ENCODE results near the gene CCDC107. TPM values are rescaled to one million over a fixed set of nuclear protein-coding genes. Genes with fewer than 3 reads are reported as not detected.
"Not testable (repeated sequence)": the region's sequence is repeated elsewhere in the genome, so short reads cannot be mapped to it uniquely, and the experiment has no call there.

Gene CCDC107
- total RNA-seq, 2 experiments from 2014 or later: 30.7 to 30.9 TPM

GRCh38 chr9:35639631-35640030, 18.5 kb upstream of the CCDC107 start:
- no peak for DNase-seq
- Mint-ChIP-seq H3K4me3 (peak overlapping the region; percentile 41), H3K4me1 (peaks cover 61% of the 10 kb centered on the region), H3K36me3 (ENCODE audit: low read depth) (peaks cover 44% of the 10 kb centered on the region), H3K27me3 (no peaks in the 10 kb centered on the region), H3K9me3 (peaks cover 12% of the 10 kb centered on the region), H3K27ac (peak overlapping the region; percentile 87)
- ChIA-PET POLR2A (no interaction called here), CTCF (interaction anchor here (0.7 to 2.6 kb wide), 6 partner anchors 9 to 92 kb away, joined by 3 to 9 read pairs (median 4); partner anchors contain the start of gene TLN1)

DNA sequence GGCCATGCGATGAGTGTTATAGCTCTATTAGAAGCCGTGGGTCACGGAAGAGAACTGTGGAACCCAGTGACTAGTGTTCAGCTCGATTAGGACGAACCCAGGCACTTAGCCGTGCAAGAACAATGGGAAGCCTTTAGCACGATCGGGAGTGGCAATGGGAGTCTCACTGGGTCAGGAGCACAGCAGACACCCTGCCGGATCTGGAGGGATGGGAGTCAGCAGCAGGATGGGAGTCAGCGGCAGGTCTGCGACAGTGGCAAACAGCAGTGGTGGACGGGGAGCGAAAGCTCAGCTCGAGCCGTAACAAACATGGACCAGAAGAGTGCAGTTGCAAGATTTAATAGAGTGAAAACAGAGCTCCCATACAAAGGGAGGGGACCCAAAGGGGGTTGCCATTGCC, 17.7 kb upstream of the CCDC107 start:
- POLR2A ChIA-PET: not testable (repeated sequence)

GRCh38 chr9:35641478-35641877, 16.6 kb upstream of the CCDC107 start:
- DNase-seq, POLR2A ChIA-PET, H3K27me3 Mint-ChIP-seq, H3K4me3 Mint-ChIP-seq, H3K27ac Mint-ChIP-seq, CTCF ChIA-PET: not testable (repeated sequence)
- peaks cover 67% of the 10 kb centered on the region for H3K4me1 Mint-ChIP-seq
- H3K36me3 Mint-ChIP-seq (ENCODE audit: low read depth): peaks cover 50% of the 10 kb centered on the region
- peaks cover 12% of the 10 kb centered on the region for H3K9me3 Mint-ChIP-seq

More for the DNA sequence above, 17.7 kb upstream of the CCDC107 start:
- peaks cover 45% of the 10 kb centered on the region for H3K36me3 Mint-ChIP-seq (ENCODE audit: low read depth)
- peaks cover 66% of the 10 kb centered on the region for H3K4me1 Mint-ChIP-seq
- DNase-seq, H3K4me3 Mint-ChIP-seq, H3K27me3 Mint-ChIP-seq, H3K27ac Mint-ChIP-seq: not testable (repeated sequence)
- CTCF ChIA-PET: interaction anchor here (1.0 to 2.6 kb wide), 5 partner anchors 10 to 91 kb away, joined by 3 to 9 read pairs (median 6); partner anchors contain the start of gene TLN1
- peaks cover 12% of the 10 kb centered on the region for H3K9me3 Mint-ChIP-seq

GRCh38 chr9:35643046-35643445, 15.0 kb upstream of the CCDC107 start:
- Mint-ChIP-seq H3K9me3 (peaks cover 12% of the 10 kb centered on the region), H3K27ac (no peak overlapping the region), H3K27me3 (no peaks in the 10 kb centered on the region), H3K4me3 (no peak overlapping the region), H3K4me1 (peaks cover 71% of the 10 kb centered on the region), H3K36me3 (ENCODE audit: low read depth) (peaks cover 50% of the 10 kb centered on the region)
- CTCF ChIA-PET: interaction anchor here (0.6 to 1.4 kb wide), 3 partner anchors 11 to 32 kb away, joined by 3 to 5 read pairs (median 4); no protein-coding TSS in a partner anchor
- DNase-seq: no peak
- POLR2A ChIA-PET: no interaction called here

- H3K9me3 Mint-ChIP-seq, DNase-seq, H3K27me3 Mint-ChIP-seq: not testable (repeated sequence)
- Mint-ChIP-seq H3K27ac (peak overlapping the region; percentile 94), H3K36me3 (ENCODE audit: low read depth) (peaks cover 58% of the 10 kb centered on the region), H3K4me3 (peak overlapping the region; percentile 92), H3K4me1 (peaks cover 64% of the 10 kb centered on the region)
- CTCF ChIA-PET: interaction anchor here (0.6 to 8.1 kb wide), 17 partner anchors 8 to 1598 kb away, joined by 3 to 92 read pairs (median 10); partner anchors contain the start of genes ARHGEF39, CCDC107, CREB3 and RMRP
- POLR2A ChIA-PET: interaction anchor here (1.8 kb wide), 1 partner anchor 35 kb away, joined by 9 read pairs; no protein-coding TSS in a partner anchor
These were observed 12.4 kb upstream of the CCDC107 start for GRCh38 chr9:35645736-35646135.

DNA sequence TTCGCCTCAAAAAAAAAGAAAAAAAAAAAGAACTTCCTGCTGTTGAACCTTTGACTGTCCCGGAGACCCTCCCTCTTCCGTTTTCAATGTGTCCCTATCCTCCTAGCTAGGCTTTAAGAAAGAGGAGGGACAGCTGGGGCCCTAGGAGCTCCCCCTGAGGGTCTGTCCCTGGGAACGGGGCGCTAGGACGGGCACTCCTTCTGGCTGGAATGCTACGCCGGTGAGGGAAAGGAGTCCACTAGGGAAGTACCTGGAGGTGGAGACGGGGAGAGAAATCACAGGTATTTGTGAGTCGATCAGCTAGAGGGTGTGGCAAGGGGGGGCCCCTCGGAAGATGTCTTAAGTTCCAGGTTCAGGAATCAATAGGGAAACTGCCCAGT, 11.9 kb upstream of the CCDC107 start:
- DNase-seq: no peak
- ChIA-PET CTCF (interaction anchor here (0.6 to 8.1 kb wide), 16 partner anchors 11 to 1598 kb away, joined by 3 to 92 read pairs (median 10); partner anchors contain the start of genes ARHGEF39, CCDC107, CREB3 and RMRP), POLR2A (interaction anchor here (0.9 to 1.8 kb wide), 2 partner anchors 35 to 43 kb away, joined by 3 to 9 read pairs; no protein-coding TSS in a partner anchor)
- Mint-ChIP-seq H3K27ac (peak overlapping the region; percentile 94), H3K4me3 (peak overlapping the region; percentile 92), H3K9me3 (peaks cover 3% of the 10 kb centered on the region), H3K36me3 (ENCODE audit: low read depth) (peaks cover 54% of the 10 kb centered on the region), H3K4me1 (peaks cover 64% of the 10 kb centered on the region), H3K27me3 (no peaks in the 10 kb centered on the region)

GRCh38 chr9:35646533-35647265, 11.4 kb upstream of the CCDC107 start:
- Mint-ChIP-seq H3K4me3 (peak overlapping the region; percentile 92), H3K27me3 (no peaks in the 10 kb centered on the region), H3K4me1 (peaks cover 64% of the 10 kb centered on the region), H3K36me3 (ENCODE audit: low read depth) (peaks cover 48% of the 10 kb centered on the region), H3K27ac (peak overlapping the region; percentile 94), H3K9me3 (no peaks in the 10 kb centered on the region)
- ChIA-PET POLR2A (interaction anchor here (0.9 to 1.8 kb wide), 4 partner anchors 18 to 43 kb away, joined by 3 to 9 read pairs (median 4); partner anchors contain the start of gene ARHGEF39), CTCF (interaction anchor here (0.5 to 8.1 kb wide), 26 partner anchors 8 to 552 kb away, joined by 3 to 92 read pairs (median 6); partner anchors contain the start of genes ARHGEF39, CCDC107, CREB3 and RMRP)
- peak; percentile 94 for DNase-seq

GRCh38 chr9:35649431-35650340, 8.4 kb upstream of the CCDC107 start:
- no peaks in the 10 kb centered on the region for H3K9me3 Mint-ChIP-seq
- ChIA-PET CTCF (interaction anchor here (1.0 to 8.1 kb wide), 10 partner anchors 8 to 82 kb away, joined by 3 to 92 read pairs (median 6); partner anchors contain the start of genes ARHGEF39, CCDC107, CREB3 and RMRP), POLR2A (interaction anchor here (0.6 kb wide), 1 partner anchor 101 kb away, joined by 3 read pairs; no protein-coding TSS in a partner anchor)
- H3K4me3 Mint-ChIP-seq: peak overlapping the region; percentile 92
- H3K4me1 Mint-ChIP-seq: peaks cover 61% of the 10 kb centered on the region
- no peaks in the 10 kb centered on the region for H3K27me3 Mint-ChIP-seq
- H3K27ac Mint-ChIP-seq: peak overlapping the region; percentile 92
- peak; percentile 58 for DNase-seq
- peaks cover 33% of the 10 kb centered on the region for H3K36me3 Mint-ChIP-seq (ENCODE audit: low read depth)

DNA sequence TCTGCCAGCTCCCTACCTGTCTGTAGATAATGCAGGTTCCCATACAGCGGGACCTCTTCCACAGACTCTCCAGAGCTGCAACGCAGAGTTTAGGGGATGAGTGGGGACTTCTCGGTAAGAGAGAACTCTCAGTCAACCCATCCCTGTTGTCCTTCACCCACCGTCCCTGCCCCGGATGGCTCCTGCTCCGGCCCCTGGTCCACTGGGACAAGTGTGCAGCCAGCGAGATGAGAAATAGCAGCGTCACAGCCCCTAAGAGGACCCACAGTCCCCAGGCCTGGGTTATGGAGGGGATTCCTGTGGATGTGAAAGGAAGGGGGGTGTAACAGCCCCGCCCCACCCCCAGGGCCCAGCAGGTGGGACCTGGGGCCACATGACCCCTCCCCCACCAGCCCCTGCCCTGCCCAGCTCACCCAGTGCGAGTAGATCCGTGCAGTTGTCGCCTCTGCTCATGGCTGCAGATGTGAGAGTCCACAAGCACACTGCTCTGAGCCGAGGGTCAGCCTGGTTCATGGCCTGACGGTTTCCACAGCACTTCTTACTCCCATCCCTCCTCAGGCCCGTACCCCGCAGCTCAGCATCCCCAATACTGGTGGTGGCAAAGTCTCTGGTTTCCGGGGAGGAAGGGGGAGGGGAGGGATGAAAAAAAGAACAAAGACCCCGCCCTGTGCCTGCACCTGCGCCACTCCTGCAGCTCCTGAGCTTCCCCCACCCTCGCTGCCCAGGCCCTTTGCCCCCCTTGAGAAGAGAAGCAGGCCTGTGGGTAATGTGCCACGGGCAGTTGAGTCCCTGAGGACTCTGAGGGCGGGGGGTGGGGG, 7.5 kb upstream of the CCDC107 start, which contains the start of gene SIT1:
SIT1 (minus strand) TSS at position 591 of the 818 bp plus-strand sequence; CDS start at position 513, 78 bp downstream.
- peaks cover 57% of the 10 kb centered on the region for H3K4me1 Mint-ChIP-seq

DNA sequence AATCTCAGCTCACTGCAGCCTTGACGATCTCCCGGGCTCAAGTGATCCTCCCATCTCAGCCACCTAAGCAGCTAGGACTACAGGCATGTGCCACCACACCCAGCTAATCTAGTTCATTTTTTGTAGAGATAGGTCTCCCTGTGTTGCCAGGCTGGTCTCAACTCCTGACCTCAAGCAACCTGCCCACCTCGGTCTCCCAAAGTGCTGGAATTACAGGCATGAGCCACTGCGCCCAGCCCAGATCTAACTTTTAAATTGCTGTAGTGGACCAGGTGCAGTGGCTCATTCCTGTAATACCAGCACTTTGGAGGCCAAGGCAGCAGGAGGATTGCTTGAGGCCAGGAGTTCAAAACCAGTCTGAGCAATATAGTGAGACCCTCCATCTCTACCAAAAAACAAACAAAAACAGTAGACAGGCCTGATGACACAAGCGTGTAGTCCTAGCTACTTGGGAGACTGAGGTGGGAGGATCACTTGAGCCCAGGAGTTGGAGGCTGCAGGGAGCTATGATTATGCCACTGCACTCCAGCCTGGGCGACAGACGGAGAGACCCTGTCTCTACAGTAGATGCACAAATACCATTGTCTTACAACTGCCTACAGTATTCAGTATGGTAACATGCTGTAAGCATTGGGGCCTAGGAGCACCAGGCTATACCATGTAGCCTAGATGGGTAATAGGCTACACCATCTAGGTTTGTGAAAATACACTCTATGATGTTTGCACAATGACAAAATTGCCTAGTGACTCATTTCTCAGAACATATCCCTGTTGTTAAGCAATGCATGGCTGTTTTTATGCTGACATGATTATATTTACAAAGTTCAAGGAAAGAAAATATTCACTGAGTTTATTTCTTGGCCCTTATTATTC, 5.9 kb upstream of the CCDC107 start:
- peak overlapping the region; percentile 92 for H3K4me3 Mint-ChIP-seq
- peaks cover 29% of the 10 kb centered on the region for H3K36me3 Mint-ChIP-seq (ENCODE audit: low read depth)
- DNase-seq: no peak
- H3K27me3 Mint-ChIP-seq: no peaks in the 10 kb centered on the region
- ChIA-PET POLR2A (no interaction called here), CTCF (interaction anchor here (0.6 to 8.1 kb wide), 5 partner anchors 11 to 48 kb away, joined by 3 to 92 read pairs (median 7); partner anchors contain the start of gene ARHGEF39)
- H3K27ac Mint-ChIP-seq: no peak overlapping the region
- peaks cover 59% of the 10 kb centered on the region for H3K4me1 Mint-ChIP-seq
- H3K9me3 Mint-ChIP-seq: no peaks in the 10 kb centered on the region

More for the DNA sequence above, 7.5 kb upstream of the CCDC107 start, which contains the start of gene SIT1:
- H3K27me3 Mint-ChIP-seq: no peaks in the 10 kb centered on the region
- H3K27ac Mint-ChIP-seq: peak within 1 kb of the TSS; percentile 92
- no peaks in the 10 kb centered on the region for H3K9me3 Mint-ChIP-seq
- H3K4me3 Mint-ChIP-seq: peak within 1 kb of the TSS; percentile 92
- CTCF ChIA-PET: interaction anchor here (1.0 to 8.1 kb wide), 7 partner anchors 7 to 81 kb away, joined by 3 to 92 read pairs (median 7); partner anchors contain the start of genes ARHGEF39, CCDC107, CREB3 and RMRP
- peaks cover 33% of the 10 kb centered on the region for H3K36me3 Mint-ChIP-seq (ENCODE audit: low read depth)
- POLR2A ChIA-PET: interaction anchor here (0.6 to 0.7 kb wide), 2 partner anchors 30 to 102 kb away, joined by 3 read pairs; no protein-coding TSS in a partner anchor
- peak; percentile 57 for DNase-seq

Measured in activated CD4-positive, alpha-beta T cell treated with anti-CD3 and anti-CD28 coated beads, Interleukin-2, amount 10 ng/mL, durations not matched to agents 7 days and 5 days (primary cell).